Umbilical cord (tissue), 2 donors: ENCODE results near the gene CORT. TPM values are rescaled to one million over a fixed set of nuclear protein-coding genes. Genes with fewer than 3 reads are reported as not detected.

Experiments
- DNase-seq: peaks from one replicate; pipeline ENCODE4 v3.0.0-alpha.2; 2015; ENCODE audit warnings: low spot score
- total RNA-seq: library from RNA; depleted of rRNA; stranded (reverse); fragments of >200 nt; gene quantifications from one replicate; pipeline ENCODE4 v1.2.3, GENCODE V29; 2014; ENCODE audit warnings: low replicate concordance; ENCODE audit not compliant: insufficient read depth

CORT gene
- total RNA-seq, 1 donor from 2014 or later = not detected

- DNase-seq = peak; percentile 94
Observed at GRCh38 chr1:10474613-10475507, 25.0 kb downstream of the CORT start, which contains the start of gene PEX14. TSS of gene PEX14 (plus strand) at chr1:10474950. CDS start at chr1:10474967, 17 bp downstream.

GRCh38 chr1:10475510-10475909 is 25.7 kb downstream of the CORT start:
- DNase-seq = no peak

- no peak for DNase-seq
Observed at GRCh38 chr1:10479296-10479695, 29.5 kb downstream of the CORT start.

- no peak for DNase-seq
Observed at GRCh38 chr1:10480614-10481013, 30.8 kb downstream of the CORT start.

GRCh38 chr1:10484521-10484920 is 34.7 kb downstream of the CORT start:
- no peak for DNase-seq

GRCh38 chr1:10489291-10490055 is 39.6 kb downstream of the CORT start:
- DNase-seq = no peak

GRCh38 chr1:10490286-10490970 is 40.6 kb downstream of the CORT start:
- DNase-seq = no peak

- DNase-seq = no peak
Observed at GRCh38 chr1:10494418-10494753, 44.6 kb downstream of the CORT start.

GRCh38 chr1:10494754-10495474 is 45.1 kb downstream of the CORT start:
- DNase-seq = peak; percentile 80

- no peak for DNase-seq
Observed at GRCh38 chr1:10495475-10495817, 45.6 kb downstream of the CORT start.

- DNase-seq = peak; percentile 84
Observed at GRCh38 chr1:10495952-10496351, 46.1 kb downstream of the CORT start.

- no peak for DNase-seq
Observed at GRCh38 chr1:10497109-10497508, 47.3 kb downstream of the CORT start.

GRCh38 chr1:10498231-10498630 is 48.4 kb downstream of the CORT start:
- no peak for DNase-seq

Other genes starting within 250 kb of the CORT start
- 40.4 TPM for gene KIF1B, start 239.5 kb upstream of the CORT start, total RNA-seq
- gene PGD, start 51.0 kb upstream of the CORT start, total RNA-seq = 22.4 TPM
- 9.9 TPM for gene CENPS, start 19.6 kb upstream of the CORT start, total RNA-seq
- 26.2 TPM for gene DFFA, start 22.5 kb downstream of the CORT start, total RNA-seq
- 22.1 TPM for gene PEX14, start 24.9 kb downstream of the CORT start, total RNA-seq